GM18951 (cell line): Measurements from ENCODE around the gene KLK4.

Source experiments
- POLR2A ChIP-seq: IDR thresholded peaks from 4 replicates; pipeline ENCODE4 v1.6.1; 2011; ENCODE audit warnings: mild to moderate bottlenecking; ENCODE audit not compliant: insufficient read length, insufficient read depth; ENCODE audit errors: extremely low read depth
- in situ Hi-C: fragments of 300-500 bp; cut with MboI; formaldehyde crosslinking; loops from one replicate; pipeline ENCODE4 v1.12.0; 2022; ENCODE audit warnings: low sequenced_read_pairs, mixed read lengths, inconsistent platforms; ENCODE audit not compliant: unreplicated experiment

KLK4 gene

GRCh38 chr19:50931023-50931422, 19.8 kb upstream of the KLK4 start:
- in situ Hi-C loops: no loop called here
- no peak for TF ChIP-seq POLR2A

DNA sequence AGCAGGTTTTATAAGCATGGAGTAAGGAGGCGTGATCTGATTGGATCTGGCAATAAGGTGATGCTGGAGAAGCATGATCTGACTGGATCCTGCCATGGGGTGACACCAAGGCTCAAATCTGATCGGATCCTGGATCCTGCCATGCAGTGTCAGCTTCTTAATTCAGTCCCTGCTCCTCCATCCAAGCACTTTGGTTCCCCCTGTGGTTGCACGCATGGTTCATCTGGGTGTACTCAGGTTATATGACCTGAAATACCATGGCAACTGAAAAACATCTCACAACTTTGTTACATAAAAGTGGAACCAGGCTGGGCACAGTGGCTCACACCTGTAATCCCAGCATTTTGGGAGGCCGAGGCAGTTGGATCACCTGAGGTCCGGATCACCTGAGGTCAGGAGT, 17.6 kb upstream of the KLK4 start:
- in situ Hi-C loops: loop anchor here (10.0 kb wide), 1 partner anchor 134 kb away; the partner anchor contains the start of gene ACP4
- no peak for TF ChIP-seq POLR2A

GRCh38 chr19:50926144-50926543, 14.9 kb upstream of the KLK4 start:
- in situ Hi-C loops: loop anchor here (10.0 kb wide), 1 partner anchor 131 kb away; the partner anchor contains the start of gene ACP4
- no peak for TF ChIP-seq POLR2A

DNA sequence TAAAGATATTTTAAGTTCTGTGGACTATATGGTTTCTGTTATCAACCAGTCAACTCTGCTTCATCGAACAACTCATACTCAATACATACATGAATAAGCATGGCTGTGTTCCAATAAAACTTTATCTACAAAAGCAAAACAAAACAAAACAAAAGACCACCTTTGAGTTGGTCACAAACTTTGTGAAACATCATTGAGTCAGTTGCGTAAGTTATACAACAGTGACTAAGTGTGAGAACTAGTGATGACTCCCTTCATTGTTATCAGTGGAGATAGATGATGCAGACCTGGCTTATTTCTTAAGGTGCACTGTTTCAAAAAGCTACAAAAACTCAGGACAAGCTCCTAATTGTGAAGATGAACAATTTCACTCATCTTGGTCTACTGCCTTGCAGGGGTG, 14.5 kb upstream of the KLK4 start:
- no peak for TF ChIP-seq POLR2A
- in situ Hi-C loops: loop anchor here (10.0 kb wide), 1 partner anchor 131 kb away; the partner anchor contains the start of gene ACP4

DNA sequence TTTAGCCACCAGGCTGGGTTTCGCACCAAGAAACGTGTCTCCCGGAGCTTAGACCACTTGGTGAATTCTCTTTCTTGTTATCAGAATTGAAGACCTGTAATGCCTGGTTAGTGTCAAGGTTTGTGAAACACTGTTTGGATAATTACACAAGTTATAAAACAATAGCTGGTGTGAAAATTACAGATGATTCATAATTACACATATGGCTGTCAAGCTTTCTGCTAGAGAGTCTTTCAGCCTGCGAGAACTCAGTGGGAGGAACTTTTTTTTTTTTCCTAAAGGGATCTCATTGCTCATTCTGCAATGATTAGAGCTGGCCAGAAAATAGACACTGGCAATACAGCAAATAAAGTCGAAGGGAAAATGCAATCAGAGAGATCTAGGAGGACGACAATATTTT, 13.4 kb upstream of the KLK4 start:
- in situ Hi-C loops: loop anchor here (10.0 kb wide), 1 partner anchor 130 kb away; the partner anchor contains the start of gene ACP4
- no peak for TF ChIP-seq POLR2A

DNA sequence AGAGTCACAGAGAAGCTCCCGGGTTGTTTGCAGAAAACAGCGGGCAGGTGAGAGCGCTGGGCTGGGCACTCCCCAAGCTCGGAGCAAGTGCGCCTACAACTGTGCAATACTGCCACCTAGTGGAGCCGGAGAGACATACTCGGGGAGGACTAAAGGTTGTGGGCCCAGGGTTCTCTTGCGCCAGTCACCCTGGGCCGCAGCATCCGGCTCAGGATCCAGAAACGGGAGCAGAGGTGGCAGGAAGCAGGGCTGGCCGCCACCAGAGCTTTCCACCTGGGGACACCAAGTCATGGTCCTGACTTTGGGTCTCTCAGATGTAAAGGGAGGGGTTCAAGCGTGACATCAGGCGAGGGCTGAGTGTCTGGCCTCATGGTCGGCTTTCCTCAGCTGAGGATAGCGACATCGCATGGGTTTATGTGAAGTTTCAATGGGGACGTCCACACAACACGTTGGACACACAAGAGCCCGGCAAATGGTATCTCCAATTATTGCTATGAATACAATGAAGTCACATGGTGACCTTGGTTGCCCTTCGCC, 11.2 kb upstream of the KLK4 start:
- in situ Hi-C loops: loop anchor here (10.0 kb wide), 1 partner anchor 128 kb away; the partner anchor contains the start of gene ACP4
- no peak for TF ChIP-seq POLR2A

GRCh38 chr19:50921426-50922316, 10.5 kb upstream of the KLK4 start:
- TF ChIP-seq POLR2A: no peak
- in situ Hi-C loops: loop anchor here (10.0 kb wide), 1 partner anchor 127 kb away; the partner anchor contains the start of gene ACP4

- TF ChIP-seq POLR2A: no peak
- in situ Hi-C loops: no loop called here
Observed at GRCh38 chr19:50916069-50916468, 4.9 kb upstream of the KLK4 start.

- in situ Hi-C loops: no loop called here
- TF ChIP-seq POLR2A: no peak
Observed at GRCh38 chr19:50912727-50913716, 1.8 kb upstream of the KLK4 start.

GRCh38 chr19:50912102-50912599, 956 bp upstream of the KLK4 start:
- no peak for TF ChIP-seq POLR2A
- in situ Hi-C loops: no loop called here

GRCh38 chr19:50910722-50911121, 473 bp downstream of the KLK4 start:
- TF ChIP-seq POLR2A: no peak
- in situ Hi-C loops: no loop called here

DNA sequence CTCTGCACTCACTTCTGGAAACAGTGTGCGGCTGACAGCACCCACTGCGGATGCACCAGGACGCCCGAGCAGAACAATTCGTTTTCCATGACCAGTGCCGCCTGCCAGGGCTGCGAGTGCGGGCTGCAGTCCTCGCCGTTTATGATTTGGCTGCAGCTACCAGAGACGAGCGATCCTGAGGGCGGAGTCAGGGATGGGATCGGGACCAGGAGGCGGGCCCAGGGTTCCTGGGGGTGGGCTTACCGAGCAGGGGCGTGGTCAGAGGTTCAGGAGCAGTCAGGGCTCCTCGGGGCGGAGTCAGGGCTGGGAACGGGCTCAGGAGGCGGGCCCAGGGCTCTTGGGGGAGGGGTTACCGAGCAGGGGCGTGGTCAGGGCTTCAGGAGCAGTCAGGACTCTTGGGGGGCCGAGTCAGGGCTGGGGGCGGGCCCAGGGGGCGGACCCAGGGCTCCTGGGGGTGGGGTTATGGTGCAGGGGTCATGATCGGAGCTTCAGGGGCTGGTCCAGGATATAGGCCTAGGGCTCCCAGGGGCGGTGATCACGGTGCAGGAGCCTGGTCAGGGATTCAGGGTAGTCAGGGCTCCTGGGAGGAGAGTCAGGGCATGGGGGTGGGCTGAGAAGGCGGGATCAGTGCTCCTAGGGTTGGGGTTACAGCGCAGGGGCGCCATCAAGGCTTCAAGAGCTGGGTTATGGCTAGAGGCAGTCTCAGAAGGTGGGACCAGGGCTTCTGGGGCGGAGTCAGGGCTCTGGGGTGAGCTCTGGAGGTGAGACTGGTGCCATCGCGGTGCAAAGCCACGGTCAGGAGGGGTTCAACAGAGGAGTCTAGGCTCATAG, 1.7 kb downstream of the KLK4 start:
- in situ Hi-C loops: no loop called here
- no peak for TF ChIP-seq POLR2A
